NCI-H1048 (cell line): Measurements from ENCODE around the gene CTCF.
A peak's percentile ranks its signal among the peaks of the same experiment; 100 is the strongest.

Experiments used
- DNase-seq: peaks from one replicate; lab custom pipeline; 2025; lab: John Stamatoyannopoulos, UW

The CTCF gene

DNA sequence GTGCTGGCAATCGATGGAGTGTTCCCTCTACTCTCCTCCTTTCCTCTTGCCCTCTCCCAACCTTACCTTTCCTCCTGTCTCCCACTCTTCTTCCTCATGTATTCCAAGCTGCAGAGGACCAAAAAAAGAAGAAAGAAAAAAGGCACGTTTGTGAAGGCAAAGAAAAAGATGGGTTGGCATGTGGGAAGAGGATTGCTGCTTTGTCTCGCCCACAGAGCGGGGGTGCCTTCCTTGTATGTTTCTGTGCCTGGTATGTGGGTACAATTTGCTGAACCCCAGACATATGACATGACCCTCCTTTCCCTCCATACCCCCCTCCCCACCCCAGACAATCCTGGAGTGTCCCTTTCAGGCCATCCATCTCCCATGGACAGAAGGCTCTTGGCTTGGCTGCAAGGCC is 13.1 kb upstream of the CTCF start:
- DNase-seq: no peak

DNA sequence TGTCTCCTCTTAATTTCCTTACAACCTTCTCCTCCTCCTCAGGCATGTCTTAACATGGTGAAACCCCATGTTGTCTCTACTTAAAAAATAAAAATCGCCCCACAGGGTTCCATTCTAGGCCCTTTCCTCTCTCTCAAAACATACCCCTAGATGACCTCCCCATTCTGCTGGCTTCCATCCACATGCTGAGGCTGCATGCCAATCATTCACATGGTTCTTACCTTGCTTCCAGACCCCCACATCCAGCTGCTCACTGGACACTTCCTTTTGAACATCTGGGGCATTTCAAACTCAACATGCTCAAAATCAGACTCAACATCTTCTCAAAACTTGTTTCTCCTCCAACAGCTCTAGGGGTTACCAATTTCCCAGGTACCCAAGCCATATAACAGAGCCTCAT is 12.4 kb upstream of the CTCF start:
- DNase-seq: no peak

DNA sequence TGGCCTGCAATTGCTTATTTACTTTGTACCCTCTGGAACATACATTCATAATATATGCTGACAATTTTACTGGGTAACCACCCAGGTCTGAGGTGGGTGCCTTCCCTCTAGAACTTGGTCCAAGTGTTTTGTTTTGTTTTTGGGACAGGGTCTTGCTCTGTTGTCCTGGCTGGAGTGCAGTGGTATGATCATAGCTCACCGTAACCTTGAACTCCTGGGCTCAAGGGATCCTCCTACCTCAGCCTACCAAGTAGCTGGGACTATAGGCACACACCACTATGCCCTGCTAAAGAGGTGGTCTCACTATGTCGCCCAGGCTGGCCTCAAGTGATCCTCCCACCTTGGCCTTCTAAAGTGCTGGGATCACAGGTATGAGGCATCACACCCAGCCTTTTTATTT is 11.2 kb upstream of the CTCF start:
- no peak for DNase-seq

DNA sequence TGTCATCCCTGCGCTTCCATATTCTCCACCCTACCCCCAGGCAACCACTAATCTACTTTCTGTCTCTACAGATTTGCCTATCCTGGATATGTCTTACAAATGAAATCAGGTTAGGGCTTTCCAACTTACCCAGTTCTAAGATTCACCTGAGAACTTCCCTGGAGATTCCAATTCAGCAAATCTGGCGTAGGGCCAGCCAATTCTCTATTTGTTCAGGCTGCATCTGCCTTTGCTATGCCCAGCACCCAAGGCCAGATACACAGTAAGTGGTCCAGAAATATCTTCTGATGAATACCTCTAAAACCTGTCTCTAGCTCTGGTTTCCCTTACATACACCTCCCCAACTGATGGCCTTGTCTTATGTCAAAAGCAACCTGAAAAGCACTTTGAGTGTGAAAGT is 10.4 kb upstream of the CTCF start:
- no peak for DNase-seq

DNA sequence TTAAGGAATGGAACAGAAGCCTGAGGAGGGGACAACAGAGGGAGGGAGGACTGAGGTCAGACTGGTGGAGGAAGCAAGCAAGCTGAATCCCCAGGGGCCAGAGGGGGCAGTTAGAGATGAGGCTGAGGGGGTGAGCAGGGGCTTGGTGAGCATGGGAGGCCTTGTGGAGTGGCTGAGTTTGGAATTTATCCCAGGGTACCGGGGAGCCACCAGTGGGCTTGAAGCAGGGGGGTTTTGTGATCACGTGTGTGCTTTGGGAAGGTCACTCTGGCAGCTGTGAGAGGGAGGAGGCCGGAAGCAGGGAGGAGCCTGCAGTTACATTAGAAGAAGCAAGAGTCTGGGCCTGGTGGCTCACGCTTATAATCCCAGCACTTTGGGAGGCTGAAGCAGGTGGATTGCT is 9.8 kb upstream of the CTCF start:
- no peak for DNase-seq

DNA sequence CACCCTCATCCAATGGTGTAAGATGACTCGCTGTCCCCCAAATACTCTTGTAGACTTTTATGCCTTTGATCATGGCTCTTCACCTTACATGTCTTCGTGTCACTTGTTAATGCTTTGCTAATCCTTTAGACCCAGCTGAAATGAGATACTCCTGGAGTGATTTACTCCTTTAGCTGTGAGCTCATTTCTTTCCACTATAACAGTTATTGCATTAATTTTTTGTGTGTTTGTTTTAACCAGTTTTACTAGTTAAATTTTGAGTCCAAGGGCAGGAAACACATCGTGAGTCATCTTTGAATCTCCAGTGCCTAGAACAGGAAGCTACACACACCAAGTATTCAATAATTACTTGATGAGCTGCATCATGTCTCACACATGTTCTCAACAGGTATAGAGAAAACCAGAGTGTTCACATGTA is 6.5 kb upstream of the CTCF start:
- DNase-seq: no peak

DNA sequence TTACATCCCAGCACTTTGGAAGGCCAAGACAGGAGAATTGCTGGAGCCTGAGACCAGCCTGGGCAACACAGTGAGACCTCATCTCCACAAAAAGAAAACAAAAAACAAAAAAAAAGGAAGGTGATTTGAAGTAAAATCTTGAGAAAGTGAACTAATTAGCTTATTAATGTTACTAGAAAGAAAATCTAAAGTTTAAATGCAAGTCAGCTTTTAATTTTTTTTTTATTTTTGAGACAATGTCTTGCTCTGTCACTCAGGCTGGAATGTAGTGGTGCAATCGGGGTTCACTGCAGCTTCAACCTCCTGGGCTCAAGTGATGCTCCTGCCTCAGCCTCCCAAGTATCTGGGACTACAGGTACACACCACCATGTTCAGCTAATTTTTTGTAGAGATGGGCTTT is 3.5 kb upstream of the CTCF start:
- DNase-seq: no peak

DNA sequence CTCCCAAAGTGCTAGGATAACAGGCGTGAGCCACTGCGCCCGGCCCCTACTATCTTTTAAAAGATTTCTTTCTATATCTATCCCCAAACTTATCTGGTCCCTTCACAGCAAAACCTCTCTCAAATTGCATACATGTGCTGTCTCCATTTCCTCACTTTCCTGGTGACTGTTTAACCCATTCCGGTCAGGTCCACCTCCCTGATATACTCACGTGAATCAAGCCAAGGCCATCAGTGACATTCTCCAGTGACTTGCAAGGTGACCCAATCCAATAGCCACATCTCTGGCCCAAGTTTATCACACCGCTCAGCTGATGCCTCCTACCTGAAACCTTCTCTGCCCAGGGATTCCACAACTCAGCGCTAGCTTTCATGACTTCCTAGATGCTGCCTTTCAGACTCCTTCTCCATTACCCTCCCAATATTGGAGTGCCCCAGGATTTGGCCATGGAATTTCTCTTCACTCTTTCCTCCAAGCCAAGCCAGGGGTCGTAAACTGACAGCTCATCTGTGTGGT is 1.4 kb upstream of the CTCF start:
- DNase-seq: no peak

DNA sequence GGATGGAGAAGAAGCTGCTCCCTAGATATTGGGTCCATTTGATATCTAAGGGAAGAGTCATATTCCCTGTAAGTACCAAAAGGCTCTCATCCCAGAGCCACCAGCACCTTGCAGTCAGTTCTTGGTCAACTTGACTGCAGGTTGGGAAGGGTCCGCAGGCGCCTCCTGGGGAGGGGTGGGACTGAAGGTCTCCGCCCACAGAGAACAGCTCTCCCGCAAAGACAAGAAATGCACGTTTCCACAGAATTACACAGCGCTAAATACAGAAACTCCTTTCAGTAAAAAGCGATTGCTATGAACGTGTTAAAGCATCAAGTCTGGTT is 864 bp upstream of the CTCF start:
- no peak for DNase-seq

DNA sequence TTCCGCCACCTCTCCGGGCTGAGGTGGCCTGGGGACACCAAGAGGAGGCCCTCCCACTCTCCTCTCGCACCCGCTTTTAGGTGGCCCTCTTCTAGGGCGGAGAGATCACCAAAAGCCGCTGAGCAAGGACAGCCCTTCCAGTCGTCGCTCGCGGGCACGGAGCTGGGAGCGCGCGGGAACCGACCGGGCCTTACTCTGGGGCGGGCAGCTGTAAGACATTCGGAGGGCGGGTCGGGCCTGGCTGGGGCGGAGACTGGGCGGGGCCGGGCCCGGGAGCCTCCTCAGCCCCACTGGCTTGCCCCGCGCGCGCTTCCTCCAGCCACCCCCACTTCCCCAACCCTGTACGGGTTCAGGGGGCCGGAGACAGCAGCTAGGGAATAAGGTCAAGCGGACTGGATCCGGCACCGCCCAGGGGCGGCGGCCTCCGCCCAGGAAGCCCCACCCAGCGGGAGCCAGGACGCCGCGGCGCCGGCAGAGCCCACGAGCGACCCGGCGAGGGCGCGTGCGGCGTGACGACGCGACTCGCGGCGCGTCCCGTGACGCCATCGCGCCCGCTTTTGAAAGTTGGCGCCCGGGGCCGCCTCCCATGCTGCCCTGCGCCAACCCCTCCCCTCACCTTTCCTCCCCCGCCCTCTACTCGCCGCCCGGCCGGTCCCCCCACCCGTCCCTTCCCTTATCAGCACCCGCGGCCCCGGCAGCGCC is 351 bp upstream of the CTCF start:
- DNase-seq: peak; percentile 68

DNA sequence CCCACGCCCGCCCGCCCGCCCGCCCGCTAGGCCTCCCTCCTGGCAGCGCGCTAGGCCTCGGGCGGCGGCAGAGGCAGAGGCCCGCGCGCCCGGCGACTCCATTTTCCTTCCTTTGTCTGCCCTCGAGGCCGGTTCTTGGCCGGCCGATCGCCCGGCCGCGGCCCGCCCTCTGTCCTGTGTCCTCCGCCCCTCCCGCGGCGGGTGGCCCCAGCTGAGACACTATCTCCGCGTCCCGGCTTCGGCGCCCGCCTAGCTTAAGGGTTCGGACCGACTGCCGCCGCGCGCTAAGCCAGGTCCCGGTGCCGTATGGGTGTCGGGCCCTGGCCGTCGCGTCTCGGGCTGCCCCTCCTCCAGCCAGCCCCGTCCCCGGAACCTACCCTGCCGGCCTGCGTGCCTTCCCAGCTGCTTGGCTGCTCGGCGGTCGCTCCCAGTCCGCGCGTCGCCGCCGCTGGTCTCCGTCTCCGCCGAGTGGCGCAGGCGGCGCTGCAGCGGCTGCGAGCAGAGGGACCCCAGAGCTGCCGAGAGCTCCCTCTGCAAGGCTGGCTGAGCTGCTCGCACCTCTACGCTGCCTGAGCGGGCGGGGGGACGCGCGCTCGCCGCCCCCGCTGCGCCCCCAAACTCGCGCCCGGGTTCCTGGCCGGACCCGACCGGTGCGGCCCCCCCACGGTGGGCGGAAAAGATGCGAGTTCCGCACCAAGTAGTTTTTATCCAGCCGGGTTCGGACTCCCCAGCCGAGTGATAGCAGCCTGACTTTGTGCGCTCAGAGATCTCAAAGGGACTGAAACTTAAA is 787 bp downstream of the CTCF start:
- no peak for DNase-seq

DNA sequence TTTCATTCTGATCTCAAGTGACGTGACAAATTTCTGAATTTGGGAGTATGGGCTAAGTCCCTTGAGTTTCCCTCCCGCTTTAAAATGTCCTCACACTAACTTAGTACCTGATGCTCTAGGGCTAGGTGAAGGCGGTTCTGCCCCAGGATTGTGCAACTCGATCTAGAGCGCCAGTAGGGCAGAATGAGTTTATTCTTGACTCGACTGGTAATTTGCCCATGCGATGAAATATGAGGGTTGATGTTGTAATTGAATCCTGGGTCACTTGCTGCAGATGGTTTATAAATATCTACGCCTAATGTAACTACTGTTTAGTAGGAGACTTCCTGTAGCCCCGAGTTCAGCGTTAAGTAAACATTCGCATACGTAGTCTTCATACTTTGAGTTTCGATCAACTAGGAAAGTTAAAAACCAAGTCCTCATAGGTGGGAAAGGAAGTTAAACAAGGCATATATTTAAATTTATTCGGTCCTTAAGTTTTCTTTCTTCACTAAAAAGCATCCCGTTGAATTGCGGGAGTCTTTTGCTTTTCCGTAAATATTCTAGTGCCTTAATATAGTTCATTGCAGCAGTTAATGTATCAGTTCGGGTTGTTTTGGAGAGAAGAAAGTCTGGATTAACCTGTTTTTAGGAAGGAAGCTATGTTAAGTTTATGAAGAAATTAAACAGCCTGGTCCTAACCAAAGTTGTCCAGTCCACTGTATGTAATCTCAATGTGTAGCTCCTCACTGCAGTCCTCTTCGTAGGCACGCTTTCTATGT is 1.6 kb downstream of the CTCF start:
- DNase-seq: no peak

DNA sequence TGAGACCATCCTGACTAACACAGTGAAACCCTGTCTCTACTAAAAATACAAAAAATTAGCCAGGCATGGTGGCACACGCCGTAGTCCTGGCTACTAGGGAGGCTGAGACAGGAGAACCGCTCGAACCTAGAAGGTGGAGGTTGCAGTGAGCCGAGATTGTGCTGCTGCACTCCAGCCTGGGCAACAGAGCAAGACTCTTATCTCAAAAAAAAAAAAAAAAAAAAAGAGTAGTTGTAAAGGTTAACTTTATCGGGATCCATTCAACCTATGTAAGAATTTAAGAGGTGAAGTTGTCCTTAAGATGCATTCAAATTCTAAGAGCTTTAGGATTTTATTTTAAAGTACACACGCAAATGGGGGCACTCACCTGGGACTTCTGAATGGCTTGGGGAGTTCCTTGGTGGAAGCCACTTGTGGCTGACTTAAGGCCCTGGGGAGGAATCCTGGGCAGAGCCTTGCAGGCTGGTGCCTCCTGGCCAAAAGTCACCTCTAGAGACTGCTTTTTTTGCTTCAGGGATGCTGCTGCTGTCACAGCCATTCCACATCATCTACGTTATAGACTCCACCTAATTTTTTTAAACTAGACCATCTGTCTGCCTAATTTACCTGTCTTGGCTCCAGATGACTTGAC is 3.3 kb downstream of the CTCF start:
- DNase-seq: no peak

DNA sequence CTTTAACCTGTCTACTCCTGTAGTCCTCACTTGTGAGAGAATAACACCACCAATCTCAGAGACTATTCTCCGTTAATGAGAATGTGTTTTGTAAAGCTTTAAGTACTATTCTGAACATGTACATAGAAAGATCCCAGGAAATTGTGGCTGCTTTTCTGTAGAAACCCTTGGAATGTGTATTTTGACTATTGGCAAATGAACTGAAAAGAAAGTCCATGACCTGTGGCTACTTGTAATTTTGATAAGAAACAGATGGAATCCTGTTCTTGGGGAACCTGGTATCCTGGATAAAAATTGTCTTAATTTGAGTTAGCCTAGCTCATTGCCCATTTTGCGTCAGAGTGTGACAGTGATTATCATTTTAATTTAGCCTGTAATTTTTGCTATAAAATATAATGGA is 9.1 kb downstream of the CTCF start:
- no peak for DNase-seq

DNA sequence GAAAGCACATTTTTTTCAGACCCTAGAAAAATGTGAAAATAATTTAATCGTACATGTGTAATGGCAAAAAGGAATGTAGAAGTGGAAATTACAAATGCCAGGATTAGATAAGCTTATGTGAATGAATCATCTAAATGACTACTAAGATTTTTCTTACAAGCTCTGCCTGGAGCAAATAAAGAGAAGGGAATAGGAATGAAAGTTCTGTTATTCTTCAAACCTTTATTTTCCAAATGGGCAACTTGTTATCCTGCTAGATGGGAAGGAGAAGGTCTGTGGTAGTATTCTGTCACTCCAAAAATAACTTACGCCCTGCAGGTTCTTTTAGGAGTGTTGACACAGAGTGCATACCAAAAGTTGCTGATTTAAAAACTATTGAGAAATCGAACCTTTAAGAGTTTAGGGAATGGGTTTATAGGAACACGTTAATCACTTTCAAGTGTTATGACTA is 9.7 kb downstream of the CTCF start:
- no peak for DNase-seq

DNA sequence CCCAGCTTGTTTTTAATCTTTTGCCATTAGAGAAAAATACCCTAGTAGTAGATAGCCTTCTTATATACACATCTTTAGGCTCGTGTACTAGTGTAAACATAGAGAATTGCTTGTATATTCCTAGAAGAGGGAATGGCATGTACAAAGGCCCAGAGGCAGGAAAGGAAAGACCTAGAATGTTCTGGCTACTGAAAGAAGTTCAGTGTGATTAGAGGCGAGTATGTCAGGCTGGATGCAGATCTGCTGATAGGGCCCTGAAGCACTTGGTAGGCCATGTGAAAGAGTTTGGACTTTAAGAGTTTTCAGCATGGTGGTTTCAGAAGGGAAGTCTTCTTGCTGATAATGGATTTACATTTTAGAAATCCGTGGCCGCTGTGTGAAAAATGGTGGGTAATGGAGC is 17.4 kb downstream of the CTCF start:
- no peak for DNase-seq

DNA sequence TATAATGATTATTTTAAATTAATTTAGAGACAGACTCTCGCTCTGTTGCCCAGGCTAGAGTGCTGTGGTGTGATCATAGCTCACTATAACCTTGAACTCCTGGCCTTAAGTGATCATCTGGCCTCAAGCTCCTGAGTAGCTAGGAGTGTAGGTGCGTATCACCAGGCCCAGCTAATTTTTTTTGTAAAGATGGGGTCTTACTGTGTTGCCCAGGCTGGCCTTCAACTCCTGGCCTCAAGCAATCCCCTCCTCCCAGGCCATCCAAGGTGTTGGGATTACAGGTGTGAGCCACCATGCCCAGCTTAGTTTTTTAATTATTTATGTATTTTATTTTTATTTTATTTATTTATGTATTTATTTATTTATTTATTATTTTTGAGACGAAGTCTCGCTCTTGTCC is 17.9 kb downstream of the CTCF start:
- DNase-seq: no peak

DNA sequence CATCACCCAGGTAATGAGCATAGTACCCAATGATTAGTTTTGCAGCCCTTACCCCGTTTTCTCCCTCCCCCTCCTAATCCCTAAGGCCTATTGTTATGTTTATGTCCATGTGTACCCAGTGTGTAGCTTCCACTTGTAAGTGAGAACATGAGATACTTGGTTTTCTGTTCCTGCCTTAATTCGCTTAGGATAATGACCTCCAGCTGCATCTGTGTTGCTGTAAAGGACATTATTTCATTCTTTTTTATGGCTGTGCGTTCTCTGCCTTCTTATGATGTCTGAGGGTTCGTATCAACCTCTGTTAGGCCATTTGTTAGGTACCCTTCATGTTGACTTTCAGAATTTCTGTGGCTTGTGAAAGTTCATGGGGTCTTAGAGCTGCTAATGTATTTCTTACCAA is 31.0 kb downstream of the CTCF start:
- no peak for DNase-seq

DNA sequence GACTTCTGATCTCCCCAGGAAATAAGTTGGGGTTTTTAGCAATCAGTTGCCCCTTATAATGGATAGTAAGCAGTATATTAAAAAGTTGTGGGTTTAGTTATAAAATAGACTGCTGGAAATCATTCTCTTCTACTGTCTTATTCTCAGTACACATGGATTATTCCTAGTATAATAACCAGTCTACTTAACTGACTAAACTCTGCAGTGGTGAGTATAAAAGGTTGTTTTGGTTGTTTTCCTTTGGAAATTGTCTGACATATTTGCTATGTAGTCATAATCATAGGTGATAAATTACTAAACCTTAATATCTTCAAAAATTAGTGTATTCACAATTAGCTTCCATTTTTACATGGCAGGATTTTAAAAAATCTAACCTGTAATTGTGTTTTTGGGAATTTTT is 31.4 kb downstream of the CTCF start:
- DNase-seq: no peak

DNA sequence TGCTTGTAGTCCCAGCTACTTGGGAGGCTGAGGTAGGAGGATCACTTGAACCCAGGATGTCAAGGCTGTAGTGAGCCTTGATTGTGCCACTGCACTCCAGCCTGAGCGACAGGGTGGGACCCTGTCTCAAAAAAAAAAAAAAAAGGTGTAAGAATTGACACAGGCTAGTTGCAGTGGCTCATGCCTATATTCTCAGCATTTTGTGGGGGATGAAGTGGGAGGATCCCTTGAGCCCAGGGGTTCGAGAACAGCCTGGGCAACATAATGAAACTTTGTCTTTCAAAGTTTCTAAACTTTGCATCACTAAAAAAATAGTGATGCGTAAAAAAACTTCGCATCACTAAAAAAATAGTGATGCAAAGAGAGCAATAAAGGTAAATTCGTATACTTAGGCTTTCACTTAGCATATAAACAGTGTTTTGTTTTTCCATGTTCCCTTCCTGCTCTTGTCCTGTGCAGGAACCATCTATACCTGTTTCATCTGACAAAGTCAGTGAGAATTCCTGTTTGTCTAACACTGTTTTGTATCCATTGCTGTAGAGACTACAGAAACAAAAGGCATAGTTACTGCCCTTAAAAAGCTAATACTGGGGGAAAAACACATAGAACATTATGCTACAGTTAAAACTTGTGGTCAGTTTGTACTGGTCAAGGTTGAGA is 32.1 kb downstream of the CTCF start:
- no peak for DNase-seq

DNA sequence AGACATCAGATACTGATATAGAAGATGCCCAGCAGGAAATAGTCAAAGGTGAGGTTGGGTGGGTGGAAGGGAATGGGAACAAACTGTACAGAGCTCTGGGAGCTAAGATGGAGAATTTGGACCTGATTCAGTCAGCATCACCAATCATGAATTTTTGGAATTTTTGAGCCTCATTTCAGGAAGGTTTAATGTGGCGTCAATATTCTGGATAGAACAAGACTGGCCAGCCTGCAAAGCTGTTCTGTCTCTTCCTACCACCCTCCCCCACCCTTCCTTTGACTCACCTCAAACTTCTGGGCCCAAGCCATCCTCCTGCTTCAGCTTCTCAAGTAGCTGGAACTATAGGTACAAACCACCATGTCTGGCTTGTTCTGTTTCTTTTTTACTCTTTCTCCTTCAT is 32.6 kb downstream of the CTCF start:
- no peak for DNase-seq

DNA sequence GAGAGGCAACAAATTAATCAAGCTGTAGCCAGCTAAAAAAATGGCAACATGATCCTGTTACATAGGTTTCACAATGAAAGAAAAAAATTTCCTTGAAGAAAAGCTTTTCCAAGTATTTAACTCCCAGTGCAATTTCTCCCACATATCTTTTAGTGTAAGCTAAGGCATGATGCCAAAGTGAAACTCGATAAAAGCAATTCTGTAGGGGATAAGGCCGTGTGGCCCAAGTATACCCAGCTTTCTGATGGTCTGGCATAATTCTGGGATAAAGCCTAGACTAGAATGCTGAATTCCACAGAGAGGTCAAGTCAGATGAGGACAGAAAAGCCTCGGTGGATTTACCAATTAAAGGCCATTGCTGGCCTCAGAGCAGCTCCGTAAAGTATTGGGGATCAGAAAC is 36.2 kb downstream of the CTCF start:
- no peak for DNase-seq
